ENCODE results near the gene MRGPRF.
"Not testable (repeated sequence)": the region's sequence is repeated elsewhere in the genome, so short reads cannot be mapped to it uniquely, and the experiment has no call there.

Gene MRGPRF

GRCh38 chr11:68992743-68993255 lies 20.2 kb downstream of the MRGPRF start:
- in situ Hi-C loops (cut with HindIII; ENCODE audit: low sequenced_read_pairs) = no loop called here

GRCh38 chr11:68990995-68991780 lies 21.9 kb downstream of the MRGPRF start:
- in situ Hi-C loops (cut with HindIII; ENCODE audit: low sequenced_read_pairs) = no loop called here

GRCh38 chr11:68989936-68990606 lies 23.0 kb downstream of the MRGPRF start:
- in situ Hi-C loops (cut with HindIII; ENCODE audit: low sequenced_read_pairs) = no loop called here

GRCh38 chr11:68988491-68988890 lies 24.6 kb downstream of the MRGPRF start:
- in situ Hi-C loops (cut with HindIII; ENCODE audit: low sequenced_read_pairs) = no loop called here

GRCh38 chr11:68987211-68987610 lies 25.8 kb downstream of the MRGPRF start:
- in situ Hi-C loops (cut with HindIII; ENCODE audit: low sequenced_read_pairs) = no loop called here

DNA sequence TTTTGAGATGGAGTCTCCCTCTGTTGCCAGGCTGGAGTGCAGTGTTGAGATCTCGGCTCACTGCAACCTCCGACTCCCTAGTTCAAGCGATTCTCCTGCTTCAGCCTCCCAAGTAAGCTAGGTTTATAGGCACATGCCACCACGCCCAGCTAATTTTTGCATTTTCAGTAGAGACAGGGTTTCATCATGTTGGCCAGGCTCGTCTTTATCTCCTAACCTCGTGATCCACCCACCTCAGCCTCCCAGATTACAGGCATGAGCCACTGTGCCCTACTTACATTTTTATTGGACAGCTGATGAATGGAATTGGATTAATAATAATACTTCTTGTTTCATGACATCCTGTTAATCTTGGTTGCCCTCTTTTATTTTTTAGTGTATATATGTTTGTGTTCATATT lies 29.2 kb downstream of the MRGPRF start:
- in situ Hi-C loops (cut with HindIII; ENCODE audit: low sequenced_read_pairs) = no loop called here

- in situ Hi-C loops (cut with HindIII; ENCODE audit: low sequenced_read_pairs) = no loop called here
These were observed 30.9 kb downstream of the MRGPRF start for GRCh38 chr11:68982134-68982533.

- in situ Hi-C loops (cut with HindIII; ENCODE audit: low sequenced_read_pairs) = no loop called here
These were observed 32.3 kb downstream of the MRGPRF start, which contains the start of gene MRGPRD for GRCh38 chr11:68980776-68981065. Gene MRGPRD, minus strand, starts transcription at chr11:68980986. Its CDS starts 0 bp downstream, at chr11:68980986.

DNA sequence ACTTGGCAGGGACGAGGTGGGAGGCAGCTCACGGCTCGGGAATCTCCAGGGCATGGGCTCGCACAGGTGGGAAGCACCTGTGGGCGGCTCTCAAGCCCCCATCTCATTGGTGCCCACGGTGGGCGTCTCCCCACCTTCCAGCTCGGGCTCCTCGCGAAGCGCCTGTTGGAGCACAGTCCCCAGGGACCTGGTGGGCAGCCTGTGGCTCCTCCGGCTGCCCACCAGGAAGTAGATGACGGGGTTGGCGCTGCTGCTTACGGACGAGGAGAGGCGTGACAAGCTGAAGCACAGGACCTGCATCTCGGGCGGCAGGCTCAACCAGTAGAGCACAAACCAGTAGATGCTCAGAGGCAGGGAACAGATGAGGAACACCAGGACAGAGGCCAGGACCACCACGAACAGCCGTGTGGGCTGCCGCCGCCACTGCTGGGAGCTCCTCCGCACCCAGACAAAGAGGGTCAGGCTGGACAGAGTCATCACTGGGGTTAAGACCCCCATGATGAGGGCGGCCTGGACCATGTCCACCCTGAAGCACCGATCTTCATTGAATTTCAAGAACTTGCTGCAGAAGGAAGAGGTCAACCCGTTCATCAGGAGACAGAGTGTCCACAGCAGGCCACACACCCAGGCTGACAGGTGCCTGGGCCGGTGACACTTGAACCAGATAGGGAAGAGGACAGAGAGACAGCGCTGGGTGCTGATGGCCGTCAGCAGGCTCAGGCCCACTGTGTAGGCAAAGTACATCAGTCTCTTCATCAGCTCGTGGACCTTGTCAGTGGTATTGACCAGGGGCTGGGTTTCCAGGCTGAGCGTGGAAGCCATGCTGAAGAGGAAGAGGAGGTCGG lies 32.9 kb downstream of the MRGPRF start:
- in situ Hi-C loops (cut with HindIII; ENCODE audit: low sequenced_read_pairs) = no loop called here

GRCh38 chr11:68978931-68979594 lies 34.0 kb downstream of the MRGPRF start:
- in situ Hi-C loops (cut with HindIII; ENCODE audit: low sequenced_read_pairs) = no loop called here

GRCh38 chr11:68978626-68978930 lies 34.5 kb downstream of the MRGPRF start:
- in situ Hi-C loops (cut with HindIII; ENCODE audit: low sequenced_read_pairs) = no loop called here

DNA sequence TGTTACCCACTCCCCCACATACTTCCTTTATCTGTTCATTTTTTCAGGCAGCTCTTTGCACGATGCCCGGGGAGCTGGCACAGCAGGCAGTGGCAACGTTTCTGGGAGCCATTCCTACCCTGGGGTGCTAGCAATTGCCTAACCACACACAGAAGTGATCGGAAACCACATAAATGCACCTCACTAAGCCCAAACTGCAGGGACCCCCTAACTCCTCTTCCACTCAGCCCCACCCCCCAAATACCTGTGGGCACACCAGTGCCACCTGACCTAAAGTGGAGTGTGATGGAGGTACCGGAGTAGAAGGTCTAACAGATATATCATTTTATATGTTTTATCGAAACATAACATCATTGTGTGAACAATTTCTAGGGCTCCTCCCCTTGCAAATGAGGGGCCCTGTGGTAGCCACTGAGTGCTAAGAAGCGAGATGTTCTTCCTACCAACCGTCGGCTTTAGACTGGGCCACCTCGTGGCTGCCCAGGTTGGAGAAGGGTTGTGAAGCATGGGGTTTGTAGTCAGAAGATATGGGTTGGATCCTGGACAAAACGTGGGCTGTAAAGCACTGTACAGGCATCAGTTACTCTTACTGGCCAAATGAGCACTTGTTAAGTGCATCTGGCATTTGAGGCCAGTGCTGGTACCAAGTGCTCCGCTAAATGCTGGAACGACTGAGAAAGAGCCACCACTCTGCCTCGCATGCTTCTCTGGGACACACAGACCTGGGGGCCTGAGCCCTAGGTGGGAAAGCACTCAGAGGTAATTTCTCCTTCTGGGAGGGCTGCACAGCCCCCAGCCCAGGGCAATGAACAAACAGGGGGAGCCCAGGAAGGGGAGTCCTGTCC lies 35.0 kb downstream of the MRGPRF start:
- in situ Hi-C loops (cut with HindIII; ENCODE audit: low sequenced_read_pairs) = no loop called here

DNA sequence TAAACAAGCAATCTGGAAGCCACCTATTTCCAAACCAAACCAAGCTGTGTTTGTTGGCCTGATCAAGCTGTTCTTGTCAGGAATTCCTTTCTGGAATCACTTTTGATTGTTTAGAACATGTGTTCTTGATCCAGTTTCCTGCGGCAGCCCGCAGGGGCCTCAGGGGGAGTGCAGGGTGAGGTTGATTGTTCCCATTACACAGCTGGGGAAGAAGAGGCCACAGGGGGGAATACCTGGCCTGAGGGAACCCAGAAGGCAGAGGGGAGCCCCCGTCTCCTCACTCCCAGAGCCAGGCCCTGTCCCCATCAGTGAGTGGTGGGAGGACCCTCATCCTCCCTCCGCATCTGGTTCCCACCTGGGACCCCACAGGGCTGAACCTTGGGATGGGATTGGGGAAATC lies 36.5 kb downstream of the MRGPRF start:
- in situ Hi-C loops (cut with HindIII; ENCODE audit: low sequenced_read_pairs) = no loop called here

- in situ Hi-C loops (cut with HindIII; ENCODE audit: low sequenced_read_pairs) = no loop called here
These were observed 37.0 kb downstream of the MRGPRF start for GRCh38 chr11:68976095-68976494.

DNA sequence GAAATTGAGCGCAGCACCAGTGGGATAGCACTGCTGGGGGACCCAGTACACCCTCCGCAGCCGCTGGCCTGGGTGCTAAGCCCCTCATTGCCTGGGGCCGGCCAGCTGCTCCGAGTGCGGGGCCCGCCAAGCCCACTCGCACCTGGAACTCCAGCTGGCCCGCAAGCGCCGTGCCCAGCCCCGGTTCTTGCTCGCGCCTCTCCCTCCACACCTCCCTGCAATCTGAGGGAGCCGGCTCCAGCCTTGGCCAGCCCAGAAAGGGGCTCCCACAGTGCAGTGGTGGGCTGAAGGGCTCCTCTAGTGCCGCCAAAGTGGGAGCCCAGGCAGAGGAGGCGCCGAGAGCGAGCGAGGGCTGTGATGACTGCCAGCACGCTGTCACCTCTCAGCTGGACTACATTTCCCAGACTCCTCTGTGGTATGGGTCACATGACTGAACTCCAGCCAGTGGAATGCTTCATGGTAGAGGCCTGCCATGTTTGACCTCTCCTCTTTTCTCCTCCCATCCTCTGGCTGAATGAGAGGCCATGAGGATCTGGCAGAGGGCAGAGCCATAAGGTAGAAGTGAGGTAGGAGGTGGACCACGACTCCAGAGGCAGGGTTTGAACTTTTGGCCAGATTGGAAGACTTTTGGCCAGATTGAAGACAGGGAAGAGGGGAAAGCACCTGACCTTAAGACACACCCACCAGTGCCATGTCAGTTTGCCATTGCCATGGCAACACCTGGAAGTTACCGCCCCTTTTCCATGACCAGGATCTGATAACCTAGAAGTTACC lies 38.4 kb downstream of the MRGPRF start:
- in situ Hi-C loops (cut with HindIII; ENCODE audit: low sequenced_read_pairs) = no loop called here

GRCh38 chr11:68973706-68974105 lies 39.3 kb downstream of the MRGPRF start:
- in situ Hi-C loops (cut with HindIII; ENCODE audit: low sequenced_read_pairs) = not testable (repeated sequence)

GRCh38 chr11:68973219-68973618 lies 39.8 kb downstream of the MRGPRF start:
- in situ Hi-C loops (cut with HindIII; ENCODE audit: low sequenced_read_pairs) = no loop called here

DNA sequence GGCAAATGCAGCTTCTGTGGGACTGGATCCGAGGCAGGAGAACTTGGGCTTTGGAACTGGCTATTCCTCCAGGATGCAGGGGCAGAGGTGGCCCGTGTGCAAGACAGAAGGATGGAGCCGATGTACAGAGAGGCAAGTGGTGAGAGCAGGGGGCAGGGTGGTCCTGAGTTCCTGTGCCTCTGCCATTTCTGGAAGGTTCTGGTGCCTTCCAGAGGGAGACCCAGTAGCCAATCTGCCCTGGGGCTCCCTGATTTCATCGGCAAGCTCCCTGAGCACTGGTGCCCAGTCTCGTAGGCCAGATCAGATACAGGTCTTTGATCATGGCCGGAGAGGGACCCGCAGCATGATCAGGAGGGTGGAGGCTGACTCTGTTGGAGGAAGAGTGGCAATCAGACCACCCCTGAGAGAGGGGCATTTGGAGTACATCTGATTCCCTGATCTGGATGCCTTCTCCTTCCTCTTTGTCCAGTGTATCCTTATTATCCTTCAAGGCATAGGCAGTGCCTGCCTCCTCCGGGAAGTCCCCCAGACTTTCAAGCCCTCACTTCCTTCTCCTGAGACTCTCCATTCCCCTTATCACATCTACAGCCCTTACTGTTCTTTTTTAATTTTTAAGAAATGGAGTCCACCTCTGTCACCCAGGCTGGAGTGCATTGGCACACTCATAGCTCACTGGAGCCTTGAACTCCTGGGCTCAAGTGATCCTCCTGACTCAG lies 42.0 kb downstream of the MRGPRF start:
- in situ Hi-C loops (cut with HindIII; ENCODE audit: low sequenced_read_pairs) = no loop called here

DNA sequence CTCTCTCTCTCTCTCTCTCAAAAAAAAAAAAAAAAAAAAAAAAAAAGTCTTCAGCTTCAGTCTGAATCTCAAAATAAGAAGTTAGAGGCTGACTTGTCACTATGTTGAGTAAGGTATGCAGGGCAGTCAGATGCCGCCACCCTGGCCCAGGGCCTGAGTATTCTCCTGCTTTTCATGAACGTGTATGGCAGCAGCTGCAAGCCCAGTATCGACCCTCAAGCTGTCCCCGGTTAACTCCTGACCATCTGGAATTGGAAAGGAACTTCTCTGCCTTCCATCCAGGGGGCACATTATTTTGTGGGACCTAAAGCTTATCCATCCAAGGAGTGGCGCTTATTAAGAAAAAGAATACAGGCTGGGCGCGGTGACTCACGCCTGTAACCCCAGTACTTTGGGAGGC lies 43.7 kb downstream of the MRGPRF start:
- in situ Hi-C loops (cut with HindIII; ENCODE audit: low sequenced_read_pairs) = no loop called here
